DOHH2 (cell line): ENCODE measurements around the gene WARS2.

Experiments
- H3F3A ChIP-seq: fragments of 200-600 bp; sonication (generic), shearing (Covaris generic); 2 replicates; pipeline ENCODE4 v1.6.0; 2016; ENCODE audit warnings: antibody characterized with exemption, mild to moderate bottlenecking; ENCODE audit not compliant: control insufficient read depth, insufficient read depth
- H3K27ac ChIP-seq: fragments of 200-600 bp; sonication (generic); 2 replicates; pipeline ENCODE4 v1.5.1; 2014; ENCODE audit warnings: low read depth, mild to moderate bottlenecking, low read length, moderate library complexity
- H3K27me3 ChIP-seq: fragments of 200-600 bp; sonication (generic); 2 replicates; pipeline ENCODE4 v1.6.1; 2014; ENCODE audit warnings: mild to moderate bottlenecking, low read length, mixed read lengths; ENCODE audit not compliant: control insufficient read depth
- H3K36me3 ChIP-seq: fragments of 200-600 bp; sonication (generic); 2 replicates; pipeline ENCODE4 v1.6.1; 2014; ENCODE audit warnings: mild to moderate bottlenecking, low read length, moderate library complexity, mixed read lengths; ENCODE audit not compliant: control insufficient read depth
- H3K4me1 ChIP-seq: fragments of 200-600 bp; sonication (generic); 2 replicates; pipeline ENCODE4 v1.6.1; 2014; ENCODE audit warnings: mild to moderate bottlenecking, low read length, mixed read lengths; ENCODE audit not compliant: control insufficient read depth
- H3K4me2 ChIP-seq: fragments of 200-600 bp; sonication (generic); 2 replicates; pipeline ENCODE4 v1.6.0; 2014; ENCODE audit warnings: mild to moderate bottlenecking, low read length, moderate library complexity
- H3K4me3 ChIP-seq: fragments of 200-600 bp; sonication (generic); 2 replicates; pipeline ENCODE4 v1.5.1; 2014; ENCODE audit warnings: mild to moderate bottlenecking, low read length, mixed read lengths
- H3K79me2 ChIP-seq: fragments of 200-600 bp; sonication (generic); 2 replicates; pipeline ENCODE4 v1.6.1; 2014; ENCODE audit warnings: mild to moderate bottlenecking, low read length, mixed read lengths; ENCODE audit not compliant: control insufficient read depth
- H3K9me2 ChIP-seq: fragments of 200-600 bp; sonication (generic); replicated peaks from 2 replicates; pipeline ENCODE4 v1.6.1; 2014; ENCODE audit warnings: mild to moderate bottlenecking, low read length, mixed read lengths; ENCODE audit not compliant: control insufficient read depth
- H3K9me3 ChIP-seq: fragments of 200-600 bp; sonication (generic); 2 replicates; pipeline ENCODE4 v1.6.1; 2014; ENCODE audit warnings: antibody characterized with exemption, low read length, mixed read lengths; ENCODE audit not compliant: control insufficient read depth, insufficient read depth
- H4K20me1 ChIP-seq: fragments of 200-600 bp; sonication (generic); 2 replicates; pipeline ENCODE4 v1.6.0; 2014; ENCODE audit warnings: low read depth, mild to moderate bottlenecking, antibody characterized with exemption, low read length, moderate library complexity; ENCODE audit not compliant: control insufficient read depth, insufficient read depth
- EZH2phosphoT487 ChIP-seq: fragments of 200-600 bp; sonication (generic); IDR thresholded peaks from 2 replicates; pipeline ENCODE4 v1.6.1; 2017; ENCODE audit warnings: borderline replicate concordance, mild to moderate bottlenecking, antibody characterized with exemption, low read length, moderate library complexity, mixed read lengths
- TF ChIP-seq, protein P1 (sequence below): fragments of 200-600 bp; sonication (generic); IDR thresholded peaks from one replicate; pipeline ENCODE4 v1.5.1; 2014; ENCODE audit warnings: antibody characterized with exemption, mild to moderate bottlenecking, low read depth, low read length; ENCODE audit not compliant: poor library complexity, severe bottlenecking

Gene WARS2

DNA sequence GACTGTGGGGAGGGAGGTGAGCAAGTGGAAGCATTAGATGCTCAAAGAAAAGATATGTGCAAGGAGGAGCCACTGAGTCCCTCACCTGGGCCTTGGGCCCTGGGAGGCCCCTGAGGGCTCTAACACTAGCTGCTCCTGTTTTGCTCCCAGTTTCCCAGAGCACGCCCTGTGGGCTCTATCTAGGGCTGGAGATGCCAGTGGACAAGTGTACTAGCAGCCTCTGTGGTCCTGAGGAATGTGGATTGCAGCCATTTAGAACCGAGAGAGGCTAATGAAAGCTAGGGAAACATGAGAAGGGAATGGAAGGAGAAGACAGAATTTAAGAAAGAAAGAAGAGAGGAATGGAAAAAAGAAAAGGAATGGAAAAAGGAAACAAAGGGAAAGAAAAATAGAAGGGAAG is 142.3 kb downstream of the WARS2 start:
- H3K9me2 ChIP-seq = no peaks in the 10 kb centered on the region
- no peaks in the 10 kb centered on the region for H3K36me3 ChIP-seq
- no peak overlapping the region for H3K4me3 ChIP-seq
- peaks cover 6% of the 10 kb centered on the region for H3K27me3 ChIP-seq
- no peaks in the 10 kb centered on the region for H3K9me3 ChIP-seq
- TF ChIP-seq, protein P1, sequence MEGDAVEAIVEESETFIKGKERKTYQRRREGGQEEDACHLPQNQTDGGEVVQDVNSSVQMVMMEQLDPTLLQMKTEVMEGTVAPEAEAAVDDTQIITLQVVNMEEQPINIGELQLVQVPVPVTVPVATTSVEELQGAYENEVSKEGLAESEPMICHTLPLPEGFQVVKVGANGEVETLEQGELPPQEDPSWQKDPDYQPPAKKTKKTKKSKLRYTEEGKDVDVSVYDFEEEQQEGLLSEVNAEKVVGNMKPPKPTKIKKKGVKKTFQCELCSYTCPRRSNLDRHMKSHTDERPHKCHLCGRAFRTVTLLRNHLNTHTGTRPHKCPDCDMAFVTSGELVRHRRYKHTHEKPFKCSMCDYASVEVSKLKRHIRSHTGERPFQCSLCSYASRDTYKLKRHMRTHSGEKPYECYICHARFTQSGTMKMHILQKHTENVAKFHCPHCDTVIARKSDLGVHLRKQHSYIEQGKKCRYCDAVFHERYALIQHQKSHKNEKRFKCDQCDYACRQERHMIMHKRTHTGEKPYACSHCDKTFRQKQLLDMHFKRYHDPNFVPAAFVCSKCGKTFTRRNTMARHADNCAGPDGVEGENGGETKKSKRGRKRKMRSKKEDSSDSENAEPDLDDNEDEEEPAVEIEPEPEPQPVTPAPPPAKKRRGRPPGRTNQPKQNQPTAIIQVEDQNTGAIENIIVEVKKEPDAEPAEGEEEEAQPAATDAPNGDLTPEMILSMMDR = no peak
- no peak for TF ChIP-seq EZH2phosphoT487
- H4K20me1 ChIP-seq = no peaks in the 10 kb centered on the region
- H3K27ac ChIP-seq = no peak overlapping the region
- no peaks in the 10 kb centered on the region for H3K79me2 ChIP-seq
- H3F3A ChIP-seq = no peaks in the 10 kb centered on the region
- H3K4me2 ChIP-seq = no peak overlapping the region
- no peaks in the 10 kb centered on the region for H3K4me1 ChIP-seq

DNA sequence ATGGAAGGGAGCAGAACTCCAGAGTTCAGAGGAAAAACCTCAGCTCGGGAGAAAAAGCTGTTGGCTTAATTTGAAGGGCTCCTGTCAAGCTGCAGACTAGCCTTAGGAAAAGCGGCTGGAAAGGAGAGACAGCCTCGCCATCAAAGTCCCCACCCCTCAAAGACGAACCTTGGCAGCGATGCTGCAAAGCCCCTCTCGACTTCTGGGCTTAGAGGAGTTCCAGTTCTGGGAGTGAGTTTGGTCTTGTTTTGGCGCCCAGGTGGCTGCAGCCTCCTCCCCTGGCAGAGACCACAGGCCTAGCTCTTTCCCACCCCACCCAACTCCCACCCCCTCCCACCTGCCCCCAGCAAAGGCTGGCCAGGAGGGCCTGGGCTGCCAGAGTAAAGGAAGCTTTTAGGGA is 143.2 kb downstream of the WARS2 start:
- H3K9me3 ChIP-seq = no peaks in the 10 kb centered on the region
- no peaks in the 10 kb centered on the region for H3K9me2 ChIP-seq
- TF ChIP-seq EZH2phosphoT487 = no peak
- TF ChIP-seq, protein P1 = no peak
- no peaks in the 10 kb centered on the region for H4K20me1 ChIP-seq
- H3K36me3 ChIP-seq = no peaks in the 10 kb centered on the region
- no peaks in the 10 kb centered on the region for H3F3A ChIP-seq
- H3K27ac ChIP-seq = no peak overlapping the region
- H3K79me2 ChIP-seq = no peaks in the 10 kb centered on the region
- H3K4me1 ChIP-seq = no peaks in the 10 kb centered on the region
- peaks cover 6% of the 10 kb centered on the region for H3K27me3 ChIP-seq
- no peak overlapping the region for H3K4me2 ChIP-seq
- no peak overlapping the region for H3K4me3 ChIP-seq

DNA sequence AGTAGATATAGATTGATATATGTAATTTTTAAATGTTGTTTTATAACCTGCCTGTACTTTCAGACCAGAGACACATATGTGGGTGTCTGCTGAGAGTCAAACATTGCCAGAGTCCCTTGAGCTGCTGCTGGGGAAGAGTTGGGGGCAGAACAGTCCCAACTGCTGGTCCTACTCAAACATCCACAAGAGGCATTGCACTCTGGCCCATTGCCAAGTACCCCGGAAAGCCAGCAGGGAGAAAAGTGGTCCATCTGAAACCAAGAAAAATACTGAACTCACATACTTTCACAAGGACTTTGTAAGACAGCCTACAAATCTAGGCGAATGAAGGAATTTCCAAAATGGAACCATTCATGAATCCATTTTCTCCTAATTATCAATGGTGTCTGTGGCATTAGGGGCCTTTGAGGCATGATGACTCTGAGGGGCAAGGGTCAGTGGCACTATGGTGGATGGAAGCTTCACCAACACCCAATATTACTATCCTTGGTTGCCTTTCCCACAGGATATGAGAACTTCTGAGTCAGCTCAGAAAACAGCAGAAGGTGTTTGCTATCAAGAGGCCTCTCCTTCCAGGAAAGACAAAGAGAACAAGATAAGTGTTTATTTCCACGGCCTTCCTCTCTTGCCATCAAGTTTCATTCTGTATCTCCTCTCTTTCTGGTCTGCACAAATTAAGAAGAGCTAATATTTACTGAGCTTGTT is 145.0 kb downstream of the WARS2 start:
- H3F3A ChIP-seq = no peaks in the 10 kb centered on the region
- H3K27me3 ChIP-seq = peaks cover 3% of the 10 kb centered on the region; the same call in 1 of the 2 replicates
- H4K20me1 ChIP-seq = no peaks in the 10 kb centered on the region
- H3K4me1 ChIP-seq = no peaks in the 10 kb centered on the region
- H3K4me3 ChIP-seq = no peak overlapping the region
- H3K9me3 ChIP-seq = no peaks in the 10 kb centered on the region
- H3K27ac ChIP-seq = no peak overlapping the region
- TF ChIP-seq, protein P1 = no peak
- TF ChIP-seq EZH2phosphoT487 = no peak
- no peaks in the 10 kb centered on the region for H3K9me2 ChIP-seq
- no peaks in the 10 kb centered on the region for H3K36me3 ChIP-seq
- H3K79me2 ChIP-seq = no peaks in the 10 kb centered on the region
- no peak overlapping the region for H3K4me2 ChIP-seq
